Naive thymus-derived CD4-positive, alpha-beta T cell (primary cell): ENCODE results near the gene LIMS1. TPM values are rescaled to one million over a fixed set of nuclear protein-coding genes. Genes with fewer than 3 reads are reported as not detected.

Experiments
- ATAC-seq: fragments of 150-1000 bp; cut with Tn5 transposase; 2 replicates; pipeline ENCODE4 v1.10.0; 2021; ENCODE audit warnings: mild to moderate bottlenecking, moderate library complexity
- CTCF ChIA-PET: fragments of 350-600 bp; sonication (Branson Sonifier 250); formaldehyde crosslinking; loops from one replicate; lab custom pipeline; 2021; ENCODE audit warnings: antibody characterized with exemption; lab: Charles Lee
- POLR2A ChIA-PET: fragments of 350-600 bp; sonication (Branson Sonifier 250); formaldehyde crosslinking; loops from one replicate; lab custom pipeline; 2021; ENCODE audit warnings: antibody characterized with exemption, inconsistent platforms; lab: Charles Lee
- DNase-seq, 9 donors: peaks; one replicate each; pipeline versions ENCODE4 v3.0.0 to v3.0.0-alpha.2; 2020 to 2022; ENCODE audit warnings: mixed read lengths in 1 of 9
- H3K27ac ChIP-seq: one replicate; pipeline ENCODE4 v1.7.0; 2013; ENCODE audit warnings: mild to moderate bottlenecking, low read depth, low read length, moderate library complexity
- H3K27me3 ChIP-seq, 2 donors: one replicate each; pipeline ENCODE4 v1.7.0; 2013; ENCODE audit warnings: low read length in 2 of 2, mild to moderate bottlenecking in 2 of 2, moderate library complexity in 2 of 2; ENCODE audit not compliant: control insufficient read depth in 2 of 2, insufficient read depth in 2 of 2
- H3K36me3 ChIP-seq, 3 experiments: 1 replicate in 2 of 3; 2 replicates in 1 of 3; pipeline ENCODE4 v1.7.0; 2013; ENCODE audit warnings: low read length in 3 of 3, mild to moderate bottlenecking in 3 of 3, moderate library complexity in 1 of 3; ENCODE audit not compliant: insufficient read depth in 3 of 3, control insufficient read depth in 2 of 3
- H3K4me1 ChIP-seq, 2 donors: one replicate each; pipeline ENCODE4 v1.7.0; 2013; ENCODE audit warnings: low read length in 2 of 2, mild to moderate bottlenecking in 2 of 2, moderate library complexity in 1 of 2; ENCODE audit not compliant: control insufficient read depth in 2 of 2, insufficient read depth in 2 of 2
- H3K4me3 ChIP-seq: 2 replicates; pipeline ENCODE4 v1.7.0; 2013; ENCODE audit warnings: mild to moderate bottlenecking, low read length
- H3K9me3 ChIP-seq, 3 experiments: 1 replicate in 2 of 3; 2 replicates in 1 of 3; pipeline ENCODE4 v1.7.0; 2013; ENCODE audit warnings: low read length in 3 of 3; ENCODE audit not compliant: control insufficient read depth in 2 of 3
- H3K27ac Mint-ChIP-seq, 9 donors: one replicate each; pipeline ENCODE4 v1.8.0; 2020 to 2022; ENCODE audit warnings: mixed read lengths in 9 of 9, mild to moderate bottlenecking in 8 of 9, moderate library complexity in 5 of 9, inconsistent platforms in 2 of 9
- H3K27me3 Mint-ChIP-seq, 5 donors: one replicate each; pipeline ENCODE4 v1.8.0; 2021 to 2022; ENCODE audit warnings: mixed read lengths in 5 of 5, mild to moderate bottlenecking in 1 of 5
- H3K36me3 Mint-ChIP-seq, 5 donors: one replicate each; pipeline ENCODE4 v1.8.0; 2020 to 2022; ENCODE audit warnings: mixed read lengths in 5 of 5, mild to moderate bottlenecking in 3 of 5, inconsistent platforms in 1 of 5
- H3K4me1 Mint-ChIP-seq, 7 donors: one replicate each; pipeline ENCODE4 v1.8.0; 2020 to 2022; ENCODE audit warnings: mixed read lengths in 7 of 7, mild to moderate bottlenecking in 3 of 7, inconsistent platforms in 1 of 7
- H3K4me3 Mint-ChIP-seq, 10 donors: one replicate each; pipeline ENCODE4 v1.8.0; 2020 to 2022; ENCODE audit warnings: mild to moderate bottlenecking in 10 of 10, mixed read lengths in 10 of 10, moderate library complexity in 6 of 10, inconsistent platforms in 2 of 10
- H3K9me3 Mint-ChIP-seq, 11 donors: one replicate each; pipeline ENCODE4 v1.8.0; 2020 to 2022; ENCODE audit warnings: mixed read lengths in 11 of 11, mild to moderate bottlenecking in 4 of 11, inconsistent platforms in 1 of 11, moderate library complexity in 1 of 11
- intact Hi-C, 2 donors: fragments of 100-400 bp; cut with micrococcal nuclease; formaldehyde crosslinking; loops; one replicate each; pipeline ENCODE4 v1.15.1; 2023
- polyA plus RNA-seq, 2 donors: library from polyadenylated mRNA; unstranded; fragments of 300-500 nt; fragmentation: Illumina TruSeq; gene quantifications; one replicate each; pipeline ENCODE4 v1.2.3, GENCODE V29; 2021
- total RNA-seq, 6 experiments: library from RNA in 5 of 6; stranded (reverse) in 5 of 6; gene quantifications; 1 replicate in 5 of 6; 2 replicates in 1 of 6; pipeline ENCODE4 v1.2.3 and lab custom pipeline; 2021 to 2026

Gene LIMS1
- total and polyA plus RNA-seq, 7 experiments from 2014 or later: 25.3 to 75.3 (median 53.5) TPM

GRCh38 chr2:108612514-108613183 is 78.4 kb downstream of the LIMS1 start:
- no peaks in the 10 kb centered on the region for H3K27me3 ChIP-seq
- DNase-seq (peak in 1 of 9 donors; percentile 59), ATAC-seq (peak; percentile 66)
- H3K27me3 Mint-ChIP-seq: no peaks in the 10 kb centered on the region
- peak overlapping the region; percentile 22 for H3K4me3 ChIP-seq
- no peaks in the 10 kb centered on the region for H3K9me3 ChIP-seq
- peaks cover 51 to 79% (median 68%) of the 10 kb centered on the region in 7 donors for H3K4me1 Mint-ChIP-seq
- H3K4me1 ChIP-seq: peaks cover 19 to 51% of the 10 kb centered on the region in 2 donors
- ChIA-PET CTCF (interaction anchor here (10.2 kb wide), 1 partner anchor 23 kb away, joined by 136 read pairs; no protein-coding TSS in a partner anchor), POLR2A (interaction anchor here (1.2 to 3.7 kb wide), 4 partner anchors 8 to 24 kb away, joined by 4 to 13 read pairs (median 5); no protein-coding TSS in a partner anchor)
- peaks cover 0 to 6% (median 0%) of the 10 kb centered on the region in 5 donors for H3K36me3 Mint-ChIP-seq
- no peaks in the 10 kb centered on the region for H3K36me3 ChIP-seq
- H3K4me3 Mint-ChIP-seq: peak overlapping the region in 9 of 10 donors; percentile 39 to 66 (median 60)
- H3K27ac ChIP-seq: peak overlapping the region; percentile 55
- no peaks in the 10 kb centered on the region for H3K9me3 Mint-ChIP-seq
- intact Hi-C loops: loop anchor here (1.0 to 2.0 kb wide), 2 partner anchors 9 to 14 kb away; no protein-coding TSS in a partner anchor
- peak overlapping the region; percentile 57 to 97 (median 87) for H3K27ac Mint-ChIP-seq

GRCh38 chr2:108613261-108614042 is 79.2 kb downstream of the LIMS1 start:
- peaks cover 22 to 59% of the 10 kb centered on the region in 2 donors for H3K4me1 ChIP-seq
- intact Hi-C loops: loop anchor here in 1 of 2 donors (2.0 kb wide), 1 partner anchor 13 kb away; no protein-coding TSS in a partner anchor
- ChIA-PET POLR2A (interaction anchor here (0.9 to 3.7 kb wide), 5 partner anchors 7 to 23 kb away, joined by 3 to 13 read pairs (median 4); no protein-coding TSS in a partner anchor), CTCF (interaction anchor here (10.2 kb wide), 1 partner anchor 23 kb away, joined by 136 read pairs; no protein-coding TSS in a partner anchor)
- H3K27me3 ChIP-seq: no peaks in the 10 kb centered on the region
- ATAC-seq (no peak), DNase-seq (no peak)
- no peaks in the 10 kb centered on the region for H3K36me3 ChIP-seq
- peak overlapping the region; percentile 35 for H3K27ac ChIP-seq
- H3K4me1 Mint-ChIP-seq: peaks cover 56 to 85% (median 76%) of the 10 kb centered on the region in 7 donors
- no peaks in the 10 kb centered on the region for H3K27me3 Mint-ChIP-seq
- peak overlapping the region in 7 of 10 donors; percentile 12 to 63 (median 35) for H3K4me3 Mint-ChIP-seq
- H3K36me3 Mint-ChIP-seq: peaks cover 0 to 6% (median 0%) of the 10 kb centered on the region in 5 donors
- peak overlapping the region in 8 of 9 donors; percentile 58 to 97 (median 75) for H3K27ac Mint-ChIP-seq
- no peaks in the 10 kb centered on the region for H3K9me3 Mint-ChIP-seq
- no peaks in the 10 kb centered on the region for H3K9me3 ChIP-seq
- H3K4me3 ChIP-seq: no peak overlapping the region

GRCh38 chr2:108614043-108614545 is 79.8 kb downstream of the LIMS1 start:
- Mint-ChIP-seq H3K9me3 (no peaks in the 10 kb centered on the region), H3K4me3 (peak overlapping the region in 8 of 10 donors; percentile 12 to 55 (median 30)), H3K36me3 (peaks cover 0 to 6% (median 0%) of the 10 kb centered on the region in 5 donors), H3K4me1 (peaks cover 59 to 86% (median 76%) of the 10 kb centered on the region in 7 donors), H3K27me3 (no peaks in the 10 kb centered on the region), H3K27ac (peak overlapping the region; percentile 58 to 97 (median 75))
- no peaks in the 10 kb centered on the region for H3K36me3 ChIP-seq
- no peaks in the 10 kb centered on the region for H3K9me3 ChIP-seq
- ChIA-PET CTCF (interaction anchor here (1.0 to 10.2 kb wide), 3 partner anchors 10 to 22 kb away, joined by 3 to 136 read pairs (median 3); no protein-coding TSS in a partner anchor), POLR2A (interaction anchor here (0.9 to 3.7 kb wide), 5 partner anchors 10 to 22 kb away, joined by 3 to 13 read pairs (median 5); no protein-coding TSS in a partner anchor)
- intact Hi-C loops: no loop called here
- DNase-seq: no peak
- H3K27ac ChIP-seq: peak overlapping the region; percentile 35
- no peak for ATAC-seq
- no peaks in the 10 kb centered on the region for H3K27me3 ChIP-seq
- peaks cover 23 to 62% of the 10 kb centered on the region in 2 donors for H3K4me1 ChIP-seq
- H3K4me3 ChIP-seq: no peak overlapping the region

- Histone ChIP-seq H3K4me3 (no peak overlapping the region), H3K27ac (no peak overlapping the region), H3K27me3 (no peaks in the 10 kb centered on the region), H3K4me1 (peaks cover 24 to 68% of the 10 kb centered on the region in 2 donors), H3K36me3 (no peaks in the 10 kb centered on the region), H3K9me3 (no peaks in the 10 kb centered on the region)
- no peak for DNase-seq
- H3K9me3 Mint-ChIP-seq: no peaks in the 10 kb centered on the region
- H3K27ac Mint-ChIP-seq: peak overlapping the region in 7 of 9 donors; percentile 12 to 97 (median 75)
- peaks cover 60 to 86% (median 76%) of the 10 kb centered on the region in 7 donors for H3K4me1 Mint-ChIP-seq
- ATAC-seq: no peak
- ChIA-PET CTCF (interaction anchor here (1.0 to 10.2 kb wide), 4 partner anchors 9 to 21 kb away, joined by 3 to 136 read pairs (median 6); no protein-coding TSS in a partner anchor), POLR2A (interaction anchor here (1.3 to 3.7 kb wide), 3 partner anchors 10 to 22 kb away, joined by 3 to 13 read pairs (median 5); no protein-coding TSS in a partner anchor)
- H3K36me3 Mint-ChIP-seq: peaks cover 0 to 6% (median 0%) of the 10 kb centered on the region in 5 donors
- H3K4me3 Mint-ChIP-seq: peak overlapping the region in 7 of 10 donors; percentile 12 to 65 (median 44)
- intact Hi-C loops: no loop called here
- H3K27me3 Mint-ChIP-seq: no peaks in the 10 kb centered on the region
These were observed 80.4 kb downstream of the LIMS1 start for GRCh38 chr2:108614659-108615058.

- ATAC-seq (peak; percentile 43), DNase-seq (no peak)
- Mint-ChIP-seq H3K36me3 (peaks cover 0 to 6% (median 0%) of the 10 kb centered on the region in 5 donors), H3K4me3 (peak overlapping the region in 7 of 10 donors; percentile 4 to 65 (median 32)), H3K9me3 (no peaks in the 10 kb centered on the region), H3K4me1 (peaks cover 58 to 91% (median 85%) of the 10 kb centered on the region in 7 donors), H3K27me3 (no peaks in the 10 kb centered on the region), H3K27ac (peak overlapping the region; percentile 10 to 97 (median 82))
- Histone ChIP-seq H3K4me1 (peaks cover 33 to 77% of the 10 kb centered on the region in 2 donors), H3K4me3 (no peak overlapping the region), H3K27me3 (no peaks in the 10 kb centered on the region), H3K9me3 (no peaks in the 10 kb centered on the region), H3K36me3 (no peaks in the 10 kb centered on the region), H3K27ac (no peak overlapping the region)
- intact Hi-C loops: no loop called here
- ChIA-PET POLR2A (interaction anchor here (1.5 to 3.7 kb wide), 4 partner anchors 9 to 21 kb away, joined by 5 to 13 read pairs (median 6); no protein-coding TSS in a partner anchor), CTCF (interaction anchor here (0.7 to 10.2 kb wide), 4 partner anchors 9 to 158 kb away, joined by 3 to 136 read pairs (median 8); no protein-coding TSS in a partner anchor)
These were observed 81.3 kb downstream of the LIMS1 start for GRCh38 chr2:108615480-108616090.
